Suppressor macrophage treated with lipopolysaccharide for 4 hours (primary cell): Measurements from ENCODE around the gene POU4F1.

Source experiments
- DNase-seq: peaks from one replicate; pipeline ENCODE4 v3.0.0-alpha.2; 2020

Gene POU4F1

DNA sequence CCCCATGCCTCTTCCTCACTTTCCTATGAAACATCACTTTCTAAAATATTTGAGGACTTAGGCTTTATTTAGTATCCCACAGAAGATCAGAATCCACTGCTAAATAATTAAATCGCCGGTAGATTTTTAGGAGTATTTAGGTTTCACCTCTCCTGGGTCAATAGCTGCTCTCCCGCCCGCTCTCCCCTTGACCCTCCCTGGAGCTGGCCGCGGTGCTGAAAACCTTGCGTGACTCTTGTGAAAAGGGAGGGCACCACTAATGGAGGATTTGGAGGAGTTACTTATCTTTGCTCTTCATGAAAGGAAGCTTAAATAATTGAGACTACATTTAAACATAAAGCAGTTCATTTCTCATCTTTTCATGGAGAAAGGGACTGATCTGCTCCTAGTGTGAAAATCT lies 14.1 kb downstream of the POU4F1 start:
- DNase-seq: no peak

GRCh38 chr13:78587395-78587794 lies 16.0 kb downstream of the POU4F1 start:
- no peak for DNase-seq

GRCh38 chr13:78586706-78587105 lies 16.6 kb downstream of the POU4F1 start:
- no peak for DNase-seq

GRCh38 chr13:78576261-78576660 lies 27.1 kb downstream of the POU4F1 start:
- peak; percentile 46 for DNase-seq

DNA sequence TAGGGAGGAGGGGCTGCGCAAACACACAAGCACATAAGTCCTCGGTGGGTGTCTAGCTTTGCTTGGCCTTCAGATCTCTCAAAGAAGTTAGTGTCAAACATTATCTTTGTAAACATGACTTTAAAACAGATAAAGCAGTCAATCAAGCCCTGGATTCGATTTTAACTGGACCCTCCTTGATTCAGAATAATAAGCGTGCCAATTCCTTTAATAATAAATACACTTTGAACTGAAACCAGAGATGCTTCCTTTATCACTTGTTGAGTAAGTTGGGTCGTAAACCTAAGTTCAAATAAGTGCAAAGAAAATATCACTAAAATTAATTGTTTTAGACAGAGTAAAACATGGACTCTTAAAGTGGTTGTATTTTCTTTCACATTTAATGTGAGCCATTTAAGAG lies 30.9 kb downstream of the POU4F1 start:
- DNase-seq: no peak

- DNase-seq: no peak
These were observed 34.3 kb downstream of the POU4F1 start for GRCh38 chr13:78569029-78569428.

GRCh38 chr13:78566631-78567030 lies 36.7 kb downstream of the POU4F1 start:
- no peak for DNase-seq

DNA sequence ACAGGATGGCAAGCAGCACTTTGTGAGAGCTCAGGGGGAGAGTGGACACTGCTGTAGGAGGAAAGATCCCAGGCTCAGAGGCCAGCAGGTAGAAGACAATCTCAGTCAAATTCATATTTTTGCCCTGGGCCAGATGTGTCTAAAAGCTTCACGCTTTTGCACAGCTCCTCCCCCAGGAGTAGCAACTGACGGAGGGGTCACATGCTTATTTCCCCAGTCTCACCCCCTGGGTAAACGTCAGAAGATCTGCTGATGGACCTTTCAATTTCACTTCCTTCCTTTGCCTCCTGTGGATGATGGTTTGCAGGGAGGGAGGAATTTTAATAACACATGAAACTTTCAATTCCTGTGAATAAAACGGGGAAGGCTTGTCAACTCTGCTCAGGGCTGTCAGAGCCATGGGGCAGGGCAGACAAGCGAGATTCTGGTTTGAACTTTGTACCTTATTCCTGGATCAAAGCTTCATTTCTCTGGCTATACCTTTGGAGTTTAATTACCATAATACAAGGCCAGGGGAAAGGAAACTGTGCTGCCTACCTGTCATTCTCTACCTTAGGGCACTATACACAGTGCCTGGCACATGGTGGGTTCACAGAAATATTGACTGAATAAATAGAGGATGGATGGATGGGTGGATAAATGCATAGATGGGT lies 41.0 kb downstream of the POU4F1 start:
- DNase-seq: peak; percentile 25
